ENCODE data around the gene USP43.

The USP43 gene

DNA sequence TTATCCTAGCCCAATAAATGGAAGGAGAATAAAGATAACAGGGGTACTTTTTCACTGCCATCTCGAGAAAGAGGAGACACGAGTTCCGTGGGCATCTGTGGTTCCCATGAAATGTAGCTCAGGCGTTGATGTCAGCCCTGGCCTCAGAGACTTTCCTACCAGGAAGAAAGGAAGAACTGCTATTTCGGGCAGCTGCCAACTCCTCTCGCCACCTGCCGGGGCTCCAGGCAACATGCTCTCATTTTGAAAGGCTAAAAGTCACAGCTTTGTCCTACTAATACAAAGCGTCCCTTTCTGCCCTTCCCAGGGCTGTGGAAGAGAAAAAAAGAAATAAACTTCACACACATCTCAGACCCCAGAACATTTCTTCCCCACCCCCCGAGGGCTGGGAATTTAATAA lies 80.3 kb downstream of the USP43 start:
- Mint-ChIP-seq H3K27me3 (peaks cover 41% of the 10 kb centered on the region), H3K27ac (no peak overlapping the region), H3K9me3 (no peaks in the 10 kb centered on the region), H3K4me1 (no peaks in the 10 kb centered on the region), H3K4me3 (no peak overlapping the region), H3K36me3 (no peaks in the 10 kb centered on the region)
- ATAC-seq = no peak

DNA sequence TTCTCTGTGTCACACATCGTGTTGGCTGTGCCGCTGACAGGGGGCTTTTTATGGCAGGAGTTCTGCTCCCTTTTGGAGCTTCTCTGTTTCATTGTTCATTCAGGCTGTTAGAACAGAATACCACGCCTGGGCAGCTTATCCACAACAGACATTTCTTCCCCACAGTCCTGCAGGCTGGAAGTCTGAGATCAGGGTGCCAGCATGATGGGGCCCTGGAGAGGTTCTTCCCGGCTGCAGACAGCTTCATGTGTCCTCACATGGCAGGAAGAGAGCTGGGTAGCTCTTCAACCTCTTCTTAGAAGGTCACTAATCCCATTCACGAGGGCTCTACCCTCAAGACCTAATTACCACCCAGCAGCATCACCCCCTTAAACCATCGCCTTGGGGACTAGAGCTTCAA lies 81.0 kb downstream of the USP43 start:
- Mint-ChIP-seq H3K9me3 (no peaks in the 10 kb centered on the region), H3K27me3 (peaks cover 45% of the 10 kb centered on the region), H3K27ac (no peak overlapping the region), H3K4me1 (no peaks in the 10 kb centered on the region), H3K36me3 (no peaks in the 10 kb centered on the region), H3K4me3 (no peak overlapping the region)
- ATAC-seq = no peak

DNA sequence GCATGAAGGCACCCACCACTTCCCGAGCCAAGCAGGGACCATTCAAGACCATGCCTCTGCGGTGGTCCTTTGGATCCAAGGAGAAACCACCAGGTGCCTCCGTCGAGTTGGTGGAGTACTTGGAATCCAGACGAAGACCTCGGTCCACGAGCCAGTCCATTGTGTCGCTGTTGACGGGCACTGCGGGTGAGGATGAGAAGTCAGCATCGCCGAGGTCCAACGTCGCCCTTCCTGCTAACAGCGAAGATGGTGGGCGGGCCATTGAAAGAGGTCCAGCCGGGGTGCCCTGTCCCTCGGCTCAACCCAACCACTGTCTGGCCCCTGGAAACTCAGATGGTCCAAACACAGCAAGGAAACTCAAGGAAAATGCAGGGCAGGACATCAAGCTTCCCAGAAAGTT lies 82.7 kb downstream of the USP43 start:
- H3K27me3 Mint-ChIP-seq = peaks cover 40% of the 10 kb centered on the region
- no peaks in the 10 kb centered on the region for H3K4me1 Mint-ChIP-seq
- no peak for ATAC-seq
- H3K27ac Mint-ChIP-seq = no peak overlapping the region
- no peaks in the 10 kb centered on the region for H3K36me3 Mint-ChIP-seq
- peaks cover 3% of the 10 kb centered on the region for H3K9me3 Mint-ChIP-seq
- no peak overlapping the region for H3K4me3 Mint-ChIP-seq

DNA sequence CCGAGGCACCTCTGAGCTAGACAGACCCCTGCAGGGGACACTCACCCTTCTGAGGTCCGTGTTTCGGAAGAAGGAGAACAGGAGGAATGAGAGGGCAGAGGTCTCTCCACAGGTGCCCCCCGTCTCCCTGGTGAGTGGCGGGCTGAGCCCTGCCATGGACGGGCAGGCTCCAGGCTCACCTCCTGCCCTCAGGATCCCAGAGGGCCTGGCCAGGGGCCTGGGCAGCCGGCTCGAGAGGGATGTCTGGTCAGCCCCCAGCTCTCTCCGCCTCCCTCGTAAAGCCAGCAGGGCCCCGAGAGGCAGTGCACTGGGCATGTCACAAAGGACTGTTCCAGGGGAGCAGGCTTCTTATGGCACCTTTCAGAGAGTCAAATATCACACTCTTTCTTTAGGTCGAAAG lies 83.2 kb downstream of the USP43 start:
- Mint-ChIP-seq H3K4me1 (no peaks in the 10 kb centered on the region), H3K27me3 (peaks cover 34% of the 10 kb centered on the region), H3K9me3 (peaks cover 3% of the 10 kb centered on the region), H3K36me3 (no peaks in the 10 kb centered on the region), H3K27ac (no peak overlapping the region), H3K4me3 (no peak overlapping the region)
- ATAC-seq = no peak

DNA sequence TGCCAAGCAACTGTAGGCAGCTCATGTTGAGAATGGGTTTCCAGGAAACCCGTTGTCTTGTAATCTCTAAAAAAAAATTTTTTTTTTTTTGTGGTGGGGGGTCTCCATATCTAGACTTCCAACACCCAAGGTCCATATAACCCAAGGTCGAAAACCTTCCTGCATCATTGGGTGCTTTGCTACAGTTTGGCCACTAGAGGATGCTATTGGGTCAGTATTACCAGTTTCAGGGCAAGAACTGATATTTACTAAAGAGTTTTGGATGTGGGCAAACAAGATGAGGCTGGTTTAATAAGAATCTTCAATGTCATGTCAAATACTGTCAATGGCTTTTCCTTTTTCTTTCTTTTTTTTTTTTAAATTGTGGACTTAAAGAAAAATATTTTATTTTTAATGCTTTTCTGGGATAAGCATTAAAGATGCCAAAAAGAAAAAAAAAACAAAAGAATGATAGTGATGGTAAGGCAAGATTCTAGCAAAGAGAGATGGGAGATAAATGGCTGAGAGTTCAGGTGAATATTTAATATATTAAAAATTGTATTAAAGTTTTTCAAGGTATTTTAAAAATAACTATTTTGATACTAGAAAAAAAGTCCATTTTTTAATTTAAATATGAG lies 83.8 kb downstream of the USP43 start:
- Mint-ChIP-seq H3K27me3 (peaks cover 28% of the 10 kb centered on the region), H3K4me1 (no peaks in the 10 kb centered on the region), H3K36me3 (no peaks in the 10 kb centered on the region), H3K27ac (no peak overlapping the region), H3K9me3 (peaks cover 3% of the 10 kb centered on the region), H3K4me3 (no peak overlapping the region)
- no peak for ATAC-seq

DNA sequence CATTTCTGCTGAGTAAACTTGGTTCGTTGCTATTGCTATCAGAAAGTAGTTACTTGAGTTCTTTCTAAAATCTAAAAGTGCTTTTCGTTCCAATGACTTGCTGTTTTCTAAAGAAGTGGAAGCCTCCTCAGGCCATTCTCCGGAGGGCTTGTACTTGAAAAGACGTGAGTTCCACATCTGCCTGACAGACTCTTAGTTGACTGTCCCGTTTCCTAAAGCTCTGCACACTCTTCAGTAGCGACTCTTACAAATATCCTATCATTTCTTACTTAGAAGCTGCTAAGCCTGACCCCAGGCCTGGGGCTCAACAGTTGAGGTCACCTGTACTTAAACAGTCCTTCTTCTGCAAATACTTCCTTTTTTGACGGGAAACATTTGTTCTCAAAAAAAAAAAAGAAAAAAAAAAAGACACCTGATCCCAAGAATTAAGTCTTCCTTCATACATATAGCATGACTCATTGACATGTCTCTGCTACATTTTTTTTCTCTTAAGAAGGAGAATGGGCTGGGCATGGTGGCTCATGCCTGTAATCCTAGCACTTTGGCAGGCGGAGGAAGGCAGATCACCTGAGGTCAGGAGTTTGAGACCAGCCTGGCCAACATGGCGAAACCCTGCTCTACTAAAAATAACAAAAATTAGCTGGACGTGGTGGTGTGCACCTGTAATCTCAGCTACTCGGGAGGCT lies 84.6 kb downstream of the USP43 start:
- peaks cover 3% of the 10 kb centered on the region for H3K9me3 Mint-ChIP-seq
- no peaks in the 10 kb centered on the region for H3K4me1 Mint-ChIP-seq
- no peaks in the 10 kb centered on the region for H3K36me3 Mint-ChIP-seq
- no peak for ATAC-seq
- no peak overlapping the region for H3K4me3 Mint-ChIP-seq
- H3K27ac Mint-ChIP-seq = no peak overlapping the region
- peaks cover 21% of the 10 kb centered on the region for H3K27me3 Mint-ChIP-seq

DNA sequence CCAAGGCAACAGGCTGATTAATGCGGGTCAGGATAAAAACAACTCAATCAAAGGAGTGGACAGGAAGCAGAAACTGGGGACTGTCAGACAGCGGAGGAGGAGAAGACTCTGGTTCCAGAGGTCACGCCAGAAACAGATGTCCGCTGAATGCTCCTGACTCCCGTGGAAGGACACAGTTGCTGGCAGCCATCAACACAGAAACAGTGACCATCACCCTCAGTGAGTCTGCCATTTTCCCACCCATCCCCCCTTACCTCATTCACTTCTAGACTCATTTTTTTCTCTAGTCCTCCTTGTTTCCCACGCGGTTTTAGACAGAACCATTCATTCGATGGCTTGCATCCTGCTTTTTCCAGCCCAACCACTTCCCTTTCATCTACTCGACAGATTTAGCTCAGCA lies 105.2 kb downstream of the USP43 start:
- no peak overlapping the region for H3K27ac Mint-ChIP-seq
- H3K4me3 Mint-ChIP-seq = no peak overlapping the region
- H3K4me1 Mint-ChIP-seq = no peaks in the 10 kb centered on the region
- ATAC-seq = no peak
- H3K9me3 Mint-ChIP-seq = peaks cover 3% of the 10 kb centered on the region
- H3K27me3 Mint-ChIP-seq = peaks cover 30% of the 10 kb centered on the region
- no peaks in the 10 kb centered on the region for H3K36me3 Mint-ChIP-seq

DNA sequence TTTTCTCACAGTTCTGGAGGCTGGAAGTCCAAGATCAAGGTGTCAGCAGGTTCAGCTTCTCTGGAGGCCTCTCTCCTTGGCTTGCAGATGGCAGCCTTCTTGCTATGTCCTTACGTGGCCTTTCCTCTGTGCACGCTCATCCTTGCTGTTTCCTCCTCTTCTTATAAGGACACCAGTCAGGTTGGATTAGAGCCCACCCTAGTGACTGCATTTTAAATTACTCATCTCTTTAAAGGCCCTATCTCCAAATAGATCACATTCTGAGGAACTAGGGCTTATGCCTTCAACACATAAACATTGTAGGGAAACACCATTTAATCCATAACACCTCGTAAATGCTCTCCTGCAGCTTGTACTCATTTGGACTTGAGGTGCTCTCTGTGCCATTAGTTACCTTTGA lies 109.8 kb downstream of the USP43 start:
- H3K27ac Mint-ChIP-seq = no peak overlapping the region
- H3K36me3 Mint-ChIP-seq = no peaks in the 10 kb centered on the region
- no peak for ATAC-seq

DNA sequence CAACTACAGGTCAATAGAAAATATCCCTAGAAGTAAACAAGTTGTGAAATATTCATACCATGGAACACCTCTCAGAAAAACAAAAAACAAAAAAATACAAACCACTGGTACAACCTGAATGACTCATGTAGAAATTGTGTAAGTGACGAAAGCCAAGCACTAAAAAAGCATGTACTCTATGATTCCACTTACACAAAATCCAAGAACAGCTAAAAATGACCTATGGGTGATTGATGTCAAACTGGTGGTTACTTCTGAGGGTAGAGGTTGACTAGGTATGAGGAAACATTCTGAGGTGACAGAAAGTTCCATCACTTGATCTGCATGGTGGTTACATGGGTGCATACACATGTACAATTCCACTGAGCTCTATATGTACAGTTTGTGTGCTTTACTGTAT lies 114.9 kb downstream of the USP43 start:
- no peak for ATAC-seq
- no peaks in the 10 kb centered on the region for H3K4me1 Mint-ChIP-seq
- no peak overlapping the region for H3K4me3 Mint-ChIP-seq
- no peaks in the 10 kb centered on the region for H3K9me3 Mint-ChIP-seq
- peaks cover 13% of the 10 kb centered on the region for H3K27me3 Mint-ChIP-seq
- H3K27ac Mint-ChIP-seq = no peak overlapping the region
- H3K36me3 Mint-ChIP-seq = no peaks in the 10 kb centered on the region

More for the DNA sequence above, 109.8 kb downstream of the USP43 start:
- H3K9me3 Mint-ChIP-seq = peaks cover 3% of the 10 kb centered on the region
- H3K27me3 Mint-ChIP-seq = peaks cover 39% of the 10 kb centered on the region
- H3K4me3 Mint-ChIP-seq = no peak overlapping the region
- no peaks in the 10 kb centered on the region for H3K4me1 Mint-ChIP-seq

DNA sequence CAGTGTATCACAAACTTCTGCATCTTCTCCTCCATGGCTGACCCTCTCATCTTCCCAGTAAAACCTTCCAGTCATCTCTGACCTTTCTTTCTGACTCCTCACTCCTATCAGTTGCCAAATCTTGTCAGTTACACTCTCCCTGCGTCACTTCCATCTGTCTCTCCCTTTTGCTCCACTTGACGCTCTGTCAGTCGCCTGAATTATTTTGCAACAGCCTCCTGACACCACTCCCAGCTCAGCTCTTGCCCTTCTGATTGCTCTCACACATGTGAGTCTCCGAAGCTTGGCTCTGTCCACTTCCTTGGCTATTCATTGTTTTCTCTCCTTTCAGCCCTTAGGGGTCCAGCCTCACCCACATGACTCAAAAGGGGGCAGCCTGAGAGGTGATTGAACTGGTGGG lies 118.3 kb downstream of the USP43 start:
- Mint-ChIP-seq H3K36me3 (no peaks in the 10 kb centered on the region), H3K4me3 (no peak overlapping the region), H3K9me3 (no peaks in the 10 kb centered on the region), H3K27ac (no peak overlapping the region), H3K4me1 (no peaks in the 10 kb centered on the region), H3K27me3 (peaks cover 13% of the 10 kb centered on the region)
- ATAC-seq = no peak

DNA sequence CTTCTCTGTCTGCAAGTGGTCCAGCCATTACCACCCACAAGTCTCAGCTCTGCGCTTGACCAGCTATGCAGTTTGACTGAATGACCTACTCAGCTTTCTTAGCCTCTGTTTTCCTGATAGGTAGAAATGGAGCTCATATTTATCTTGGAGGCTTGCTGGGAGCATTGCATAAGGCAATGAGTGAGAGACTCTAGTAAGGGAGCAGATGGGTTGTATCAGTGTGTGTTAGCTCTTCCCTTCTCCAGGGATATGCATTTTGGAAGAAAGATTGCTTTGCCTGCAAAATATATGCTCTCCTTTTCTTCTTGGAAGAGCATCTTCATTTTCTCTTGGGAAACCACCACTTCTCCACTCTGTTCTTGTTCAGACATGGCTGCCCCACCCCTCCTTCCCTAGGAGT lies 120.0 kb downstream of the USP43 start:
- no peaks in the 10 kb centered on the region for H3K9me3 Mint-ChIP-seq
- no peak overlapping the region for H3K27ac Mint-ChIP-seq
- no peak for ATAC-seq
- no peak overlapping the region for H3K4me3 Mint-ChIP-seq
- H3K36me3 Mint-ChIP-seq = no peaks in the 10 kb centered on the region
- peaks cover 9% of the 10 kb centered on the region for H3K27me3 Mint-ChIP-seq
- no peaks in the 10 kb centered on the region for H3K4me1 Mint-ChIP-seq

DNA sequence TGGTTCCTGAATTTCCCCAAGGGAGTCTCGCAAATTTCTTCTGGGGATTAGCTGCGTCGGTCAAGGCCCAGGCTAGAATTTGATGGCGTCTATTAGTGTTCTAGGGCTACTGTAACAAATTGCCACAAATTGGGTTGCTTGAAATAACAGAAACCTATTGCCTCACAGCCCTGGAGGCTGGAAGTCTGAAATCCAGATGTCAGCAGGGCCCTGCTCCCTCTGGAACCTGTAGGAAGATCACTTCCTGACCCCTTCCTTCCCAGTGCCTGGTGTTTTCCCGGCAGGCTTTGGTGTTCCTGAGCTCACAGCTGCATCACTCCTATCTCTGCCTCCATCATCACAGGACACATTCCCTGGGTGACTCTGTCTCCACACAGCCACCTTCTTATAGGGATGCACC lies 121.7 kb downstream of the USP43 start:
- Mint-ChIP-seq H3K27me3 (peaks cover 9% of the 10 kb centered on the region), H3K4me3 (no peak overlapping the region), H3K4me1 (no peaks in the 10 kb centered on the region), H3K27ac (no peak overlapping the region), H3K9me3 (no peaks in the 10 kb centered on the region), H3K36me3 (no peaks in the 10 kb centered on the region)
- ATAC-seq = no peak

DNA sequence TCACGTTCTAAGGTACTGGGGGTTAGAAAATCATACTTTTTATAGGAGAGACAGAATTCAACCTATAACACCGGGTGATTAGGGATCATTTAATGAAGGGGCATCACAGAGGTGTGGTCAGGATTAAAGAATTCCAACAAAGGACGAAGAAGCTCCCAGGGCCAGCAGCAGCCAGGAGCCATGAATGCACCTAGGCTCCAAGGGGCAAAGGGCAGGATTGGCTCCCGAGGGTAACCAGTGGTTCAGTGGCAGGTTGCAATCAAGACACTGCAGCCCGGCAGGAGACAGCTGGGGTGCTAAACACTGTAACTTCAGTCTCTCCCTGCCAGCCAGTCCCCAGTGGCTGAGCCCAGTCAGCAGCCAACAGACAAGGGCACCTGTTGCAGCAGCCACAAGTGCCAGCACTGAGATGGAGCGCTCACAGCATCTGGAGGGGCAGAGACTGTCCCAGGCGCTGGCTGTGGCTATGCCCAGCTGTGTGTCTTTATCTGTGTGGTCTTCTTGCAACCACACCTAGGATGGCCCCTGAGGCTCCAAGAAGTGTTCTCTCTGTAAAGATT lies 122.2 kb downstream of the USP43 start:
- ATAC-seq = no peak
- H3K4me1 Mint-ChIP-seq = no peaks in the 10 kb centered on the region
- H3K36me3 Mint-ChIP-seq = no peaks in the 10 kb centered on the region
- no peaks in the 10 kb centered on the region for H3K9me3 Mint-ChIP-seq
- no peak overlapping the region for H3K27ac Mint-ChIP-seq
- peaks cover 9% of the 10 kb centered on the region for H3K27me3 Mint-ChIP-seq
- H3K4me3 Mint-ChIP-seq = no peak overlapping the region

DNA sequence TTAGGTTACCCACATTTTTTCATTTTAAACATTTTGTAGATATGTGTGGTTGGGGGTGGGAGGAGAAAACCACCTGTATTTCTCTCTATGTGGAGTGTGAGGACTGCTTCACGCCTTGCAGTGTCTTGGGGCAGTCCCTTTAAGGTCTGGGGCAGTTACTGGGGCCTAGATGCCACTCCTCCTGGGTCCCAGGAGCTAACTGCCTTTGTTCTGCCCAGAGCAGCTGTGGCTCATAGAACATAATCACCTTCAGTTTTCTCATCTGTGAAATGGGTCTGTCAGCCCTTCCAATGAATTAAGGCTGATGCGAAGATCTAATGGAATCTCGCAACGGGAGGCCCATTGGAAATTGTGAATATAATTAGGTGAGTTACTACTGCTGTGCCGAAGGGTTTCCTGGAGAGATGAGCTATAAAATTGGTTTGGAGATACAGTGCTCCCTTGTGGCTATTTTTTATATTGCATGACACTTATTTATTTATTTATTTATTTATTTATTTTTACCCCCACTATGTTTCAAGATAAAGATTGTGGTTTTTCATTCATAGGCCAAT lies 123.1 kb downstream of the USP43 start:
- Mint-ChIP-seq H3K36me3 (no peaks in the 10 kb centered on the region), H3K27me3 (peaks cover 9% of the 10 kb centered on the region), H3K4me3 (no peak overlapping the region), H3K27ac (no peak overlapping the region), H3K9me3 (no peaks in the 10 kb centered on the region), H3K4me1 (no peaks in the 10 kb centered on the region)
- ATAC-seq = no peak

DNA sequence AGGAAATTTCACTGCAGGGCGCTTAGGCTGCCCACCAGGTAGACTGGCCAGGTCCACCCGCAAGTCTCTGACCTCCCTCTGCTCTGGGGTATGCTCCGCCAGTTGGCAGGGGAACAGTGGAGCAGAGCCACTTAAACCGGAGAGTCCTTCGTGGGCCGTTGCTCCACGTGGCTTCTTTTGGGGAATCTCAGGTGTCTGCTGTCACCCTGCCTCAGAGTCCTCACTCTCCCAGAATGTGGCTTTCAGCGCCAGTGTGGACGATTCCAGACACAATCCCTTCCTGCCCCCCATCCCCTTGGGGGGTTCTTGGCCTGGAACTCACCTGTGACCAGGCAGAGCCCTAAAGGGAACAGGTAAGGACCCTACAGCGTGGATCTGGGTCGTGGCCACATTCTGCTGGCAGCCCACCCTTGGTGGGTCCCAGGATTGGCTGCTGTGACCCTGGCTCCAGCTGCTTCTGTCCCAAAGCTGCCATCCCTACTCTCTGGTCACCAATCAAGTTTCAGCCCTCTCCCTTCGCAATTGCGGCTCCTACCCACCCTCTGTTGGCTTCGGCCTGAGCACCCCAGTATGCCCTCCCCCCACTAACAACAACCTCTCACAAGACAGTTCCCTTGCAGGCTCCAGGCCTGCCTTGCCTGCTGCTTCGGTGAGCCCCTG lies 123.8 kb downstream of the USP43 start:
- no peaks in the 10 kb centered on the region for H3K4me1 Mint-ChIP-seq
- peaks cover 9% of the 10 kb centered on the region for H3K27me3 Mint-ChIP-seq
- H3K36me3 Mint-ChIP-seq = no peaks in the 10 kb centered on the region
- no peaks in the 10 kb centered on the region for H3K9me3 Mint-ChIP-seq
- no peak overlapping the region for H3K4me3 Mint-ChIP-seq
- no peak overlapping the region for H3K27ac Mint-ChIP-seq
- no peak for ATAC-seq

Data from stimulated activated memory B cell treated with anti-CD40 and anti-IgM and Interleukin-4, amounts not matched to agents 10 μg/mL and 1 μg/mL and 100 μg/mL, for 72 hours (primary cell).